ACHN (cell line): ENCODE results near the gene KCNT1.

ENCODE experiments used
- DNase-seq: peaks from one replicate; pipeline ENCODE4 v3.0.0-alpha.2; 2015
- in situ Hi-C: cut with HindIII; loops from 2 replicates; pipeline ENCODE4 v1.10.0; 2017; ENCODE audit warnings: low sequenced_read_pairs, low pct_ligation_motif_present, low pct_unique_long_range_greater_than_20kb

The KCNT1 gene

GRCh38 chr9:135840539-135840938 lies 138.6 kb downstream of the KCNT1 start:
- DNase-seq, result no peak
- in situ Hi-C loops, result no loop called here
